OCI-LY7 (cell line): ENCODE results near the gene CCR5AS.

Source experiments
- BruUV-seq: library from RNA; stranded (reverse); fragments of 400-500 nt; replicated peaks from 2 replicates; lab custom pipeline; 2021; lab: Mats Ljungman, UMichigan
- CTCF ChIA-PET: fragments of 300-600 bp; sonication (Branson Sonifier 250); formaldehyde crosslinking; loops from one replicate; lab custom pipeline; 2022; ENCODE audit warnings: antibody characterized with exemption; ENCODE audit not compliant: unreplicated experiment; lab: Charles Lee
- POLR2A ChIA-PET: fragments of 300-600 bp; sonication (Branson Sonifier 250); formaldehyde crosslinking; loops from one replicate; lab custom pipeline; 2022; ENCODE audit warnings: antibody characterized with exemption; lab: Charles Lee
- DNase-seq: peaks from one replicate; pipeline ENCODE4 v3.0.0-alpha.2; 2015; ENCODE audit warnings: low spot score
- H2AFZ ChIP-seq: fragments of 200-600 bp; sonication (generic), shearing (Covaris generic); 2 replicates; pipeline ENCODE4 v1.6.1; 2014; ENCODE audit warnings: mild to moderate bottlenecking, antibody characterized with exemption, low read length, moderate library complexity
- H3K27ac ChIP-seq: fragments of 200-600 bp; sonication (generic); 2 replicates; pipeline ENCODE4 v1.5.1; 2014; ENCODE audit warnings: mixed run types, low read depth, mild to moderate bottlenecking, moderate library complexity, low read length, inconsistent platforms; ENCODE audit not compliant: poor library complexity, severe bottlenecking
- H3K36me3 ChIP-seq: fragments of 200-600 bp; sonication (generic); 2 replicates; pipeline ENCODE4 v1.6.1; 2014; ENCODE audit warnings: mild to moderate bottlenecking, antibody characterized with exemption, low read length, moderate library complexity, mixed read lengths; ENCODE audit not compliant: insufficient read depth
- H3K4me1 ChIP-seq: fragments of 200-600 bp; sonication (generic); 2 replicates; pipeline ENCODE4 v1.5.1; 2014; ENCODE audit warnings: mild to moderate bottlenecking, low read length; ENCODE audit not compliant: insufficient read depth, poor library complexity, severe bottlenecking
- H3K4me2 ChIP-seq: fragments of 200-600 bp; sonication (generic); 2 replicates; pipeline ENCODE4 v1.6.1; 2014; ENCODE audit warnings: mild to moderate bottlenecking, low read length
- H3K4me3 ChIP-seq: fragments of 200-600 bp; sonication (generic); 2 replicates; pipeline ENCODE4 v1.5.1; 2014; ENCODE audit warnings: mild to moderate bottlenecking, low read depth, low read length; ENCODE audit not compliant: poor library complexity, severe bottlenecking
- H3K79me2 ChIP-seq: fragments of 200-600 bp; sonication (generic); 2 replicates; pipeline ENCODE4 v1.6.1; 2016; ENCODE audit warnings: low read depth, mild to moderate bottlenecking, low read length, moderate library complexity, mixed read lengths; ENCODE audit not compliant: insufficient read depth
- H3K9me2 ChIP-seq: fragments of 200-600 bp; sonication (generic); 2 replicates; pipeline ENCODE4 v1.6.1; 2016; ENCODE audit warnings: mild to moderate bottlenecking, low read length, mixed read lengths; ENCODE audit not compliant: insufficient read depth
- H3K9me3 ChIP-seq: fragments of 200-600 bp; sonication (generic); 2 replicates; pipeline ENCODE4 v1.6.1; 2014; ENCODE audit warnings: mild to moderate bottlenecking, mixed run types, low read length, mixed read lengths
- H4K20me1 ChIP-seq: fragments of 200-600 bp; sonication (generic); 2 replicates; pipeline ENCODE4 v1.6.1; 2014; ENCODE audit warnings: mild to moderate bottlenecking, antibody characterized with exemption, low read length, moderate library complexity, mixed read lengths; ENCODE audit not compliant: insufficient read depth
- EZH2phosphoT487 ChIP-seq: fragments of 200-600 bp; sonication (generic); IDR thresholded peaks from 2 replicates; pipeline ENCODE4 v1.6.1; 2018; ENCODE audit warnings: low read depth, borderline replicate concordance, mild to moderate bottlenecking, mixed run types, antibody characterized with exemption, low read length, moderate library complexity, mixed read lengths
- intact Hi-C: fragments of 100-400 bp; cut with micrococcal nuclease; formaldehyde crosslinking; loops from one replicate; pipeline ENCODE4 v1.10.0; 2022; ENCODE audit not compliant: unreplicated experiment
- TF ChIP-seq, protein P1 (sequence below): fragments of 200-600 bp; sonication (generic); conservative IDR thresholded peaks from 2 replicates; pipeline ENCODE4 v1.5.1; 2014; ENCODE audit warnings: mild to moderate bottlenecking, antibody characterized with exemption, low read length, moderate library complexity, mixed read lengths

CCR5AS gene

DNA sequence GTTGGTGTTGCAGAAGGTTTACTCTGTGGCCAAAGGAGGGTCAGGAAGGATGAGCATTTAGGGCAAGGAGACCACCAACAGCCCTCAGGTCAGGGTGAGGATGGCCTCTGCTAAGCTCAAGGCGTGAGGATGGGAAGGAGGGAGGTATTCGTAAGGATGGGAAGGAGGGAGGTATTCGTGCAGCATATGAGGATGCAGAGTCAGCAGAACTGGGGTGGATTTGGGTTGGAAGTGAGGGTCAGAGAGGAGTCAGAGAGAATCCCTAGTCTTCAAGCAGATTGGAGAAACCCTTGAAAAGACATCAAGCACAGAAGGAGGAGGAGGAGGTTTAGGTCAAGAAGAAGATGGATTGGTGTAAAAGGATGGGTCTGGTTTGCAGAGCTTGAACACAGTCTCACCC is 32.1 kb downstream of the CCR5AS start:
- no peak overlapping the region for H3K27ac ChIP-seq
- BruUV-seq, result no TSS peak
- H3K4me2 ChIP-seq, result no peak overlapping the region
- no peaks in the 10 kb centered on the region for H4K20me1 ChIP-seq
- H2AFZ ChIP-seq, result no peak overlapping the region
- no peaks in the 10 kb centered on the region for H3K79me2 ChIP-seq
- no peak for DNase-seq
- ChIA-PET POLR2A (interaction anchor here (1.0 kb wide), 1 partner anchor 8 kb away, joined by 3 read pairs; no protein-coding TSS in a partner anchor), CTCF (no interaction called here)
- TF ChIP-seq, protein P1, sequence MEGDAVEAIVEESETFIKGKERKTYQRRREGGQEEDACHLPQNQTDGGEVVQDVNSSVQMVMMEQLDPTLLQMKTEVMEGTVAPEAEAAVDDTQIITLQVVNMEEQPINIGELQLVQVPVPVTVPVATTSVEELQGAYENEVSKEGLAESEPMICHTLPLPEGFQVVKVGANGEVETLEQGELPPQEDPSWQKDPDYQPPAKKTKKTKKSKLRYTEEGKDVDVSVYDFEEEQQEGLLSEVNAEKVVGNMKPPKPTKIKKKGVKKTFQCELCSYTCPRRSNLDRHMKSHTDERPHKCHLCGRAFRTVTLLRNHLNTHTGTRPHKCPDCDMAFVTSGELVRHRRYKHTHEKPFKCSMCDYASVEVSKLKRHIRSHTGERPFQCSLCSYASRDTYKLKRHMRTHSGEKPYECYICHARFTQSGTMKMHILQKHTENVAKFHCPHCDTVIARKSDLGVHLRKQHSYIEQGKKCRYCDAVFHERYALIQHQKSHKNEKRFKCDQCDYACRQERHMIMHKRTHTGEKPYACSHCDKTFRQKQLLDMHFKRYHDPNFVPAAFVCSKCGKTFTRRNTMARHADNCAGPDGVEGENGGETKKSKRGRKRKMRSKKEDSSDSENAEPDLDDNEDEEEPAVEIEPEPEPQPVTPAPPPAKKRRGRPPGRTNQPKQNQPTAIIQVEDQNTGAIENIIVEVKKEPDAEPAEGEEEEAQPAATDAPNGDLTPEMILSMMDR, result no peak
- no peak for TF ChIP-seq EZH2phosphoT487
- no peak overlapping the region for H3K4me3 ChIP-seq
- no peaks in the 10 kb centered on the region for H3K4me1 ChIP-seq
- intact Hi-C loops, result loop anchor here (10.0 kb wide), 2 partner anchors 160 to 610 kb away; no protein-coding TSS in a partner anchor
- H3K36me3 ChIP-seq, result no peaks in the 10 kb centered on the region
- no peaks in the 10 kb centered on the region for H3K9me3 ChIP-seq
- no peaks in the 10 kb centered on the region for H3K9me2 ChIP-seq

- TF ChIP-seq, protein P1, result peak; percentile 69
- no peak for TF ChIP-seq EZH2phosphoT487
- no peaks in the 10 kb centered on the region for H3K4me1 ChIP-seq
- intact Hi-C loops, result loop anchor here (10.0 kb wide), 2 partner anchors 158 to 608 kb away; no protein-coding TSS in a partner anchor
- H4K20me1 ChIP-seq, result no peaks in the 10 kb centered on the region
- no peaks in the 10 kb centered on the region for H3K36me3 ChIP-seq
- no peak overlapping the region for H3K4me2 ChIP-seq
- no peaks in the 10 kb centered on the region for H3K9me3 ChIP-seq
- no TSS peak for BruUV-seq
- no peak overlapping the region for H2AFZ ChIP-seq
- peak; percentile 14 for DNase-seq
- ChIA-PET CTCF (interaction anchor here (0.8 kb wide), 1 partner anchor 96 kb away, joined by 6 read pairs; no protein-coding TSS in a partner anchor), POLR2A (interaction anchor here (0.6 kb wide), 1 partner anchor 1016 kb away, joined by 6 read pairs; no protein-coding TSS in a partner anchor)
- H3K27ac ChIP-seq, result no peak overlapping the region
- H3K4me3 ChIP-seq, result no peak overlapping the region
- H3K79me2 ChIP-seq, result no peaks in the 10 kb centered on the region
- H3K9me2 ChIP-seq, result no peaks in the 10 kb centered on the region
Measured at GRCh38 chr3:46372492-46373359, 34.1 kb downstream of the CCR5AS start.
